ENCODE results near the gene CASP8AP2. TPM values are rescaled to one million over a fixed set of nuclear protein-coding genes. Genes with fewer than 3 reads are reported as not detected.
"Not testable (repeated sequence)": the region's sequence is repeated elsewhere in the genome, so short reads cannot be mapped to it uniquely, and the experiment has no call there.

The CASP8AP2 gene
- total RNA-seq, result 10 to 100 TPM; 12.9 to 13.3 TPM
- long read RNA-seq, partial matches to known transcripts, result 4 of 16 reads
- long read RNA-seq, other reads (novel, unspliced or antisense), result 5 of 16 reads

DNA sequence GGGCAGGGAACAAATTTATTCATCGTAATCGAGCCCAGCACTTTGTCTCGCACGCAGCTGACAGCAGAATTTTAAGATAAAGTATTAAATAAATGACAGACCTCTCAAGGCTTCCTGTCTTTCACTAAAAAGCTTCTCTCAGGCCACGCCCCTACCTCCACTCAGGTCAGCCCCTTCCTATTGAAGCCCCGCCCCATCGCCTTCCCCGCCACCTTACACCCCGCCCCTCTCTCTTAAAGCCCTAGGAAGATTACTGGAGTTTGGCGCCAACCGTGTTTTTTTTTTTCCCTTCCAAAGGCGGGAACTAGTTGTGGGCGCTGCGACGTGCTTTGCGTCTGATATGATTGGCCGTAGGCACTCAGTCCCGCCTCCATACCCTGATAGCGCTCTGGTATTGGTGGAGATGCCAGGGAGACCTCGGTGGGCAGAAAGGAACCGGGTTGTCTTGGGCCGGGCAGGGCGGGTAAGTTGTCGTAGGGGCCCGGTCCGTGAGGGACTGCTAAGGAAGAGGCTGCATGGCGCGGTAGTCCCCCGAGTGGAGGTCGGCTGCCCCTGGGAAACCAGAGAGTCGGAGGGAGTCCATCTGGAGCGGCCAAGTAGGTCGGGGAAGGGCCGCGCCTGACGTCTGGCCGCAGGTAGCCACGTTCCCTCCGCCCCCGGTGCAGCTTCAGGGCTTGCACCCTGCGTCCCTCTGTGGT is at the start of gene CASP8AP2:
Gene CASP8AP2 (plus strand): TSS at position 409 of the 698 bp plus-strand sequence.
- intact Hi-C loops (cut with DNase I, micrococcal nuclease), result no loop called here
- ATAC-seq, result peak; percentile 96

GRCh38 chr6:89781070-89782034 is 48.3 kb upstream of the CASP8AP2 start:
- intact Hi-C loops (cut with DNase I, micrococcal nuclease), result no loop called here
- ATAC-seq (no peak), DNase-seq (no peak)

More for the DNA sequence above, at the start of gene CASP8AP2:
- peak; percentile 97 to 98 for DNase-seq

DNA sequence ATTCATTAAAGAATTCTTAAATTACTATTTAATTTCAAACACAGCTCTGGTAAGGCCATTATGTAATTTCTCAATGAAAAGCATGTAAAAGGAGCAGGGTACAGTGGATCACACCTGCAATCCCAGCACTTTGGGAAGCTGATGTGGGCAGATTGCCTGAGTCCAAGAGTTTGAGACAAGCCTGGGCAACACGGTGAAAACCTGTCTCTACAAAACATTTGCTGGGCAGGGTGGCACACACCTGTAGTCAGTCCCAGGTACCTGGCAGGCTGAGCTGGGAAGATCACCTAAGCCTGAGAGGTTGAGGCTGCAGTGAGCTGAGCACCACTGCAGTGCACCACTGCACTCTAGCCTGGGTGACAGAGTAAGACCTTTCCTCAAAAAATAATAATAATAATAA is 47.5 kb upstream of the CASP8AP2 start:
- DNase-seq, result no peak
- no peak for ATAC-seq
- intact Hi-C loops (cut with DNase I, micrococcal nuclease), result no loop called here

DNA sequence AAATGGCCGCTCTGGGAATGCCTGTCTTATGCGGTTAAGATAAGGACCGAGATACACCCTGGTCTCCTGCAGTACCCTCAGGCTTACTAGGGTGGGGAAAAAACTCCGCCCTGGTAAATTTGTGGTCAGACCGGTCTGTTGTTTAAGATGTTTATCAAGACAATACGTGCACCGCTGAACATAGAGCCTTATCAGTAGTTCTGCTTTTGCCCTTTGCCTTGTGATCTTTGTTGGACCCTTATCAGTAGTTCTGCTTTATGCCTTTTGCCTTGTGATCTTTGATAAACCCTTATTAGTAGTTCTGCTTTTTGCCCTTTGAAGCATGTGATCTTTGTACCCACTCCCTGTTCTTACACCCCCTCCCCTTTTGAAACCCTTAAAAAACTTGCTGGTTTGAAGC is 46.4 kb upstream of the CASP8AP2 start:
- DNase-seq; ATAC-seq; intact Hi-C loops (cut with DNase I, micrococcal nuclease): not testable (repeated sequence)

DNA sequence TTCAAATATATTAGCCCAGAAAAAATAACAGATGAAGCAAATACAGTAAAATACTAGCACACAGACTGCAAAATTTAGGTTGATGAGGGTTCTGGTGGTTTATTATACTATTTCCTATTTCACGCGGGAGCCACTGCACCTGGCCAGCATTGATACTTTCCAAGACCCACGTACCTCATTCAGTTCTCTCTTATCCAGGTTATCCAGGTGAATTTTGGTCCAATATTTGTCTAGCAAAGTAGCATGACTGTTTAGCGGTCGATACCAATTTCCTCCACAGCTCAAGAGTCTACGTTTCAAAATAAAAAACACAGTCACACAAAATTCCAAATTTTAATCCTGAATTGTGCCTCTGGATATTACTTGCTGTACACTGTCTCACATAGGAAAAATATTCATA is 44.8 kb upstream of the CASP8AP2 start:
- DNase-seq (no peak), ATAC-seq (no peak)
- intact Hi-C loops (cut with DNase I, micrococcal nuclease), result no loop called here

DNA sequence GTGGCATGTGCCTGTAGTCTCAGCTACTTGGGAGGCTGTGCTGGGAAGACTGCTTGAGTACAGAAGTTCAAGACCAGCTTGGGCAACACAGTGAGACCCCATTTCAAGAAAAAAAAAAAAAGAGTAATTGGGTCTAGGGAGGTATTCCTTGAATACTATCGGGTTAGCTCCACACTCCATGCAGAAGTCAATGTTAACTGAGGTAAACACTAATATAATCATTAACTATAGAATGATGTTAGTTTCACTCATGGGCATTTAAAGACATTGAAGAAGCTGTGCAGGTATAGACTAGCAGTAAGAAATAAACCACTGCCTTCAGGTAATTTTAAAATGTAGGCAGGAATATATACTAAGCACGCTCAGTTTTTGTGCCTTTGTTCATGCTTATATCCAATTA is 42.7 kb upstream of the CASP8AP2 start:
- intact Hi-C loops (cut with DNase I, micrococcal nuclease), result no loop called here
- DNase-seq (no peak), ATAC-seq (peak; percentile 36)

DNA sequence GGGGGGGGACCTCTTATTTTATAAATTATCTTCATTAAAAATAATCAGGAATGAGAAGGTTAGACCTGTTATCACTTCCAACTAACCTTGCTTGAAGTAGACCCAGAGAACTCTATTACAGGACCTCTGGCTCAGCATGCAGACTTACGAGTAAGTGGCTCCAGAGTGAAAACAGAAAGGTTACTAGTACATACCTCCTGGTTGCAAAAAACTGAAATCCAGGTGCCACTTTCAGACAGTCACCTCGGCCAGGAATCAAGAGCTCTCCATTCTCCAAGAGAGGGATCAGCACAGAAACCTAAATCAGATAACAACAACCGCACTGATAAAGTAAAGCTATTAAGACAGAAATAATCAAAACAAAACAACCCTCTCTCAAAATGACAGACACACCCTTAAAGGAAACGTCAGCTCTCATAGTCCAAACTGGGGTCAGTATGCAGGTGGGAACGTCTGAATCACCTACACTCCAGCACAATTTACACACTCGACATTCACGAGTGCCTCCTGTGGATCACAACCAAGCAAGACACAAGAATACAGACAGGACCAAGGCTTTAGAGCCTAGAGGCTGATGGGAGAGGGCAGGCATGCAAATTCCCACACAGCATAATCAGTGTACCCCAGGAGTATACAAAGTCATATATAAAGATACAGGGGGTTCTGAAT is 41.9 kb upstream of the CASP8AP2 start:
- ATAC-seq (no peak), DNase-seq (no peak)
- intact Hi-C loops (cut with DNase I, micrococcal nuclease), result no loop called here

DNA sequence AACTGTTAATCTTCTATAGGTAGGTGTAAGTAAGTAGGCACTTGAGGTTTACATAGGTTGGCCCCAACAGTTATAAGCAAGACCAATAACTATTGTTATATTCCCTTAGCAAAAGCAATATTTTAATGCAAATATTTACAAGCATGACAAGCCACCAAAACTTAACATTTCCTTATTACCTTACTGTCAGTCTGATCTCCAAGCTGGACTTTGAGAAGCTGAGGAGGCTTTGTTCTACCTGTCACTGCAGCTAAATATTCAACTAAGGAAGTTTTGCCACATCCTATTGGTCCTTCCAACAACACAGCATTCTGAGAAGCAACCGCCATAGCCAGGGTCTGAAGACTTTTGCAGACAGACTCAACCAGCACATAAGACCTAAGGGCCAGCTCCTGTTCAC is 39.7 kb upstream of the CASP8AP2 start:
- ATAC-seq (peak; percentile 86), DNase-seq (no peak)
- intact Hi-C loops (cut with DNase I, micrococcal nuclease), result no loop called here

DNA sequence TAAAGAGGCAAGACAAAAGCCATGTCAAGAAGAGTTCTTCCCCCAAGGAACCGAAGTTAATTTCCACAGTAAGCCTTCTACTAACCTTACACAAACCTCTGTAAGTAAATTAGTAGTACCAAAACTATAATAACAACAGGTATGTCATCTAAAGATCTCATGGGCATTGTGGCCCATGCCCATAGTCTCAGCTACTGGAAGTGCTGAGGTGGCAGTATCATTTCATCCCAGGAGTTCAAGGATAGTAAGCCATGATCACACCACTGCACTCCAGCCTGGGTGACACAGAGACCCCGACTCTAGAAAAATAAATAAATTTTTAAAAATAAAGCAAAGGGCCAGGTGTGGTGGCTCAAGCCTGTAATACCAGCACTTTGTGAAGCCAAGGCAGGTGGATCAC is 39.3 kb upstream of the CASP8AP2 start:
- intact Hi-C loops (cut with DNase I, micrococcal nuclease), result no loop called here
- ATAC-seq (no peak), DNase-seq (no peak)

- DNase-seq (peak in 1 of 2 donors; percentile 24), ATAC-seq (peak; percentile 81)
- intact Hi-C loops (cut with DNase I, micrococcal nuclease), result no loop called here
Measured at GRCh38 chr6:89792881-89793280, 36.8 kb upstream of the CASP8AP2 start.

GRCh38 chr6:89793586-89793985 is 36.1 kb upstream of the CASP8AP2 start:
- intact Hi-C loops (cut with DNase I, micrococcal nuclease), result no loop called here
- no peak for ATAC-seq
- DNase-seq, result no peak

GRCh38 chr6:89794324-89794723 is 35.4 kb upstream of the CASP8AP2 start:
- DNase-seq (no peak), ATAC-seq (no peak)
- intact Hi-C loops (cut with DNase I, micrococcal nuclease), result no loop called here

DNA sequence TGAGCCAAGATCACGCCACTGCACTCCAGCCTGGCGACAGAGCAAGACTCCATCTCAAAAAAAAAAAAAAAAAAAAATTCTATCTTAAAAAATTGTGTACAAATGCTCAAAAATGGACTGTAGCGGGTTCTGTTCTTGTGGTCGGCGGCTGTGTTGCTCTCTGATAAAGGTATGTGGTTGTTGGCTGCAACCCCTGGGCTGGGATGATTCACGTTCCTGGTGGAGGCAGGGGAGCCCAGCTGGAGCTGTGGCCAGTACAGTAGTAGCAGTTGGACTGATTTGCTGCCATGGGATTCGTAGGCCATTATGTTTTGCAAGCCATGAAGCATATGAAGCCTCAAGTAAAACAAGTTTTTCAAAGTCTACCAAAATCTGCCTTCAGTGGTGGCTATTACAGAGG is 32.4 kb upstream of the CASP8AP2 start:
- DNase-seq (no peak), ATAC-seq (no peak)
- intact Hi-C loops (cut with DNase I, micrococcal nuclease), result no loop called here

GRCh38 chr6:89799096-89799495 is 30.6 kb upstream of the CASP8AP2 start:
- ATAC-seq, result no peak
- DNase-seq, result no peak
- intact Hi-C loops (cut with DNase I, micrococcal nuclease), result no loop called here

DNA sequence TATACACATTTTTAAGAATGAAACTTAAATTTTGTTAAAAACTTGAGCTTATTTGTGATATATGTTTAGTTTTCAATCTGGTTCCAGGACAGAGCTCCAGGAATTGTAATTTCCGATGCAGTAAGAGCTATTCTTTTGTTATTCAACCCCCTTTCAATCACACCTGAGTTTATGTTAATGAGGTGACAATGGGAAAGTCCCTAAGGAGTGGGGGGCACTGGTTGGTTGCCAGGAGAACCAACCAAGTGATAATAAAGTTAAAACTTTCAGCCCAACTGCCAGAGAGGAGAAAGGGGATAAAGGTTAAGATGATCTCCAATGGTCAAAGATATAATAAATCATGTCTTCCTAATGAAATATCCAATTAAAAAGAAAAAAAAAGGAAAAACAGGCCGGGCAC is 29.9 kb upstream of the CASP8AP2 start:
- no peak for DNase-seq
- no peak for ATAC-seq
- intact Hi-C loops (cut with DNase I, micrococcal nuclease), result no loop called here

DNA sequence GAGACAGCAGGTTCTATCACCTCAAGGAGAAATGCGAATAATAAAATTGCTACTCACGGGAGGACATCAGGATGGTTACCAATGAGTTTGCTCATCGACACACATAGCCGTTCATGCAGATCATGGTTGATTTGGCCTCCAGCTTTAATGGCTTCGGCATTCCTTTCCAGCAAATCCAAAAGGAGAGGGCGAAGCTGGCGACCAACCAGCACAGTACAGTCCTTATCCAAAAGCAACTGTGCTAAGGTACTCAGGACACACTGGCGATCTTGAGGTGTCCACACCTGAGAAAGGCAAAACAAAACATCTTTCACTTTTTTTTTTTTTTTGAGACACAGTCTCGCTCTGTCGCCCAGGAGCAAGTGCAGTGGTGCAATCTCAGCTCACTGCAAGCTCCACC is 26.4 kb upstream of the CASP8AP2 start:
- DNase-seq, result no peak
- intact Hi-C loops (cut with DNase I, micrococcal nuclease), result no loop called here
- ATAC-seq, result no peak

GRCh38 chr6:89805814-89806371 is 23.8 kb upstream of the CASP8AP2 start:
- ATAC-seq, result peak; percentile 70
- intact Hi-C loops (cut with DNase I, micrococcal nuclease), result no loop called here
- DNase-seq, result no peak

DNA sequence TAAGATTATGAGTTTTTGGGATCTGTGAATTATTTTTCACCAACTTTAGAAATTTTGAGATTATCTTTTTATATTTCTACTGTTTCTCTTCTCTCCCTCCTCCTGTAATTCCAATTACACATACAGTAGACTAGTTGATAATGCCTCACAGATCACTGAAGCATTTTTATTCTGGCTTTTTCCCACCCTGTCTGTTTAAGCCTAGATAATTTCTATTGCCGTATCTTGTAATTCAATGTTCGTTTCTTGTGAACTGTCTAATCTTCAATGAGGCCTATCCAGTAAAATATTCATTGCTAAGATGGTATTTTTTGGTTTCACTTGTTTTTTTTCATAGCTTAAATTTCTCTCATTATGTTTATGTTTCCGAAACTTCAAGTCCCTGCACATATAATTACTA is 22.1 kb upstream of the CASP8AP2 start:
- no peak for ATAC-seq

DNA sequence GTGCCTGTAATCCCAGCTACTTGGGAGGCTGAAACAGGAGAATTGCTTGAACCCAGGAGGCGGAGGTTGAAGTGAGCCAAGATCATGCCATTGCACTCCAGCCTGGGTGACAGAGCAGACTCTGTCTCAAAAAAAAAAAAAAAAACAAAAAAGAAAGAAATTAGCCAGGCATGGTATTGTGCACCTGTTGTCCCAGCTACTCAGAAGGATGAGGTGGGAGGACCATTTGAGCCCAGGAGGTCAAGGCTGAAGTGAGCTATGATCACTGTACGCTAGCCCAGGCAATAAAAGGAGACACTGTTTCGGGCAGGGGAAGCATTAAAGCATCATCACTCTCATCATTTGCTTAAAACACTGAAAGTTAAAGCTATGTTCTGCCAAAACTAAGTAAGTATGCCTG is 16.3 kb upstream of the CASP8AP2 start:
- ATAC-seq; intact Hi-C loops (cut with DNase I, micrococcal nuclease); DNase-seq: not testable (repeated sequence)

More for the DNA sequence above, 22.1 kb upstream of the CASP8AP2 start:
- intact Hi-C loops (cut with DNase I, micrococcal nuclease), result no loop called here
- no peak for DNase-seq

Measured in left colon (tissue), 2 donors.